GM15510 (cell line): ENCODE results near the gene MDM2.
A peak's percentile ranks its signal among the peaks of the same experiment; 100 is the strongest.

ENCODE experiments used
- POLR2A ChIP-seq: IDR thresholded peaks from 3 replicates; pipeline ENCODE4 v1.6.1; 2011; ENCODE audit warnings: borderline replicate concordance; ENCODE audit not compliant: insufficient read length; ENCODE audit errors: extremely low read depth

Gene MDM2

GRCh38 chr12:68831272-68831671, 23.3 kb downstream of the MDM2 start:
- TF ChIP-seq POLR2A = no peak

GRCh38 chr12:68831751-68832503, 23.9 kb downstream of the MDM2 start:
- no peak for TF ChIP-seq POLR2A

GRCh38 chr12:68832504-68832867, 24.5 kb downstream of the MDM2 start:
- no peak for TF ChIP-seq POLR2A

GRCh38 chr12:68833508-68833907, 25.5 kb downstream of the MDM2 start:
- TF ChIP-seq POLR2A = no peak

GRCh38 chr12:68835333-68835908, 27.4 kb downstream of the MDM2 start:
- peak; percentile 29 for TF ChIP-seq POLR2A

GRCh38 chr12:68837215-68837614, 29.2 kb downstream of the MDM2 start:
- no peak for TF ChIP-seq POLR2A

- no peak for TF ChIP-seq POLR2A
Measured at GRCh38 chr12:68838046-68838886, 30.3 kb downstream of the MDM2 start.

GRCh38 chr12:68839183-68840147, 31.5 kb downstream of the MDM2 start:
- TF ChIP-seq POLR2A = no peak

GRCh38 chr12:68841717-68842116, 33.7 kb downstream of the MDM2 start:
- TF ChIP-seq POLR2A = no peak

- no peak for TF ChIP-seq POLR2A
Measured at GRCh38 chr12:68842123-68842522, 34.1 kb downstream of the MDM2 start.

GRCh38 chr12:68842784-68843567, 35.0 kb downstream of the MDM2 start:
- TF ChIP-seq POLR2A = no peak

- TF ChIP-seq POLR2A = no peak
Measured at GRCh38 chr12:68844318-68844745, 36.4 kb downstream of the MDM2 start.

GRCh38 chr12:68844788-68845695, 37.1 kb downstream of the MDM2 start:
- no peak for TF ChIP-seq POLR2A

GRCh38 chr12:68846811-68847210, 38.8 kb downstream of the MDM2 start:
- no peak for TF ChIP-seq POLR2A
